Stimulated activated CD8-positive, alpha-beta memory T cell treated with anti-CD3 and anti-CD28 coated beads, Interleukin-15, amount 100 ng/mL, for 24 hours (primary cell): ENCODE measurements around the gene TOP3B.
A peak's percentile ranks its signal among the peaks of the same experiment; 100 is the strongest.
"Not testable (repeated sequence)": the region's sequence is repeated elsewhere in the genome, so short reads cannot be mapped to it uniquely, and the experiment has no call there.

Experiments
- DNase-seq: peaks from one replicate; pipeline ENCODE4 v3.0.0-alpha.2; 2020; ENCODE audit warnings: low read depth

Gene TOP3B

GRCh38 chr22:21944871-21945270, 37.7 kb downstream of the TOP3B start:
- DNase-seq, result no peak

GRCh38 chr22:21943571-21944448, 38.8 kb downstream of the TOP3B start:
- DNase-seq, result no peak

GRCh38 chr22:21942407-21943343, 39.9 kb downstream of the TOP3B start:
- no peak for DNase-seq

- DNase-seq, result no peak
Observed at GRCh38 chr22:21941921-21942320, 40.7 kb downstream of the TOP3B start.

- DNase-seq, result no peak
Observed at GRCh38 chr22:21940521-21940920, 42.1 kb downstream of the TOP3B start.

- not testable (repeated sequence) for DNase-seq
Observed at GRCh38 chr22:21939935-21940334, 42.7 kb downstream of the TOP3B start.

GRCh38 chr22:21939461-21939913, 43.1 kb downstream of the TOP3B start:
- DNase-seq, result no peak

- DNase-seq, result no peak
Observed at GRCh38 chr22:21938906-21939305, 43.7 kb downstream of the TOP3B start.

- DNase-seq, result peak; percentile 98
Observed at GRCh38 chr22:21938071-21938822, 44.3 kb downstream of the TOP3B start.

GRCh38 chr22:21937821-21938070, 44.8 kb downstream of the TOP3B start:
- DNase-seq, result no peak

GRCh38 chr22:21937041-21937820, 45.4 kb downstream of the TOP3B start:
- no peak for DNase-seq

GRCh38 chr22:21936151-21936775, 46.3 kb downstream of the TOP3B start:
- DNase-seq, result no peak

GRCh38 chr22:21933910-21934309, 48.7 kb downstream of the TOP3B start:
- no peak for DNase-seq

GRCh38 chr22:21933413-21933812, 49.2 kb downstream of the TOP3B start:
- no peak for DNase-seq

- DNase-seq, result no peak
Observed at GRCh38 chr22:21932347-21932746, 50.2 kb downstream of the TOP3B start.

- DNase-seq, result no peak
Observed at GRCh38 chr22:21931056-21931455, 51.5 kb downstream of the TOP3B start.

GRCh38 chr22:21929253-21929652, 53.3 kb downstream of the TOP3B start:
- no peak for DNase-seq

GRCh38 chr22:21928048-21928447, 54.5 kb downstream of the TOP3B start:
- DNase-seq, result no peak

- no peak for DNase-seq
Observed at GRCh38 chr22:21927174-21927823, 55.3 kb downstream of the TOP3B start.

- DNase-seq, result no peak
Observed at GRCh38 chr22:21926728-21927127, 55.9 kb downstream of the TOP3B start.

- no peak for DNase-seq
Observed at GRCh38 chr22:21923163-21923561, 59.4 kb downstream of the TOP3B start.
